ENCODE measurements around the gene GLS. TPM values are rescaled to one million over a fixed set of nuclear protein-coding genes. Genes with fewer than 3 reads are reported as not detected.
A peak's percentile ranks its signal among the peaks of the same experiment; 100 is the strongest.

Gene GLS
- total and polyA plus RNA-seq, 3 experiments from 2014 or later: 50.9 to 222 (median 209) TPM

- CTCF ChIA-PET: interaction anchor here (1.0 to 1.1 kb wide), 4 partner anchors 19 to 187 kb away, joined by 3 to 4 read pairs (median 3); no protein-coding TSS in a partner anchor
- no peak overlapping the region for H3K27ac ChIP-seq (ENCODE audit: low read depth, low read length)
- POLR2A ChIA-PET: no interaction called here
- Mint-ChIP-seq H3K27me3 (peaks cover 0 to 2% of the 10 kb centered on the region in 2 donors), H3K4me1 (peaks cover 7 to 42% (median 39%) of the 10 kb centered on the region in 3 donors), H3K4me3 (no peak overlapping the region), H3K27ac (peak overlapping the region in 6 of 8 donors; percentile 20 to 83 (median 54)), H3K36me3 (peaks cover 0 to 92% (median 35%) of the 10 kb centered on the region in 3 donors), H3K9me3 (no peaks in the 10 kb centered on the region)
- no peak for DNase-seq
- peaks cover 71% of the 10 kb centered on the region for H3K36me3 ChIP-seq (ENCODE audit: insufficient read depth, low read length)
- H3K4me1 ChIP-seq (ENCODE audit: insufficient read depth, low read length): no peaks in the 10 kb centered on the region
- no peak overlapping the region for H3K4me3 ChIP-seq (ENCODE audit: low read length)
- no peaks in the 10 kb centered on the region for H3K27me3 ChIP-seq (ENCODE audit: insufficient read depth, low read length, poor library complexity, severe bottlenecking)
- no peaks in the 10 kb centered on the region for H3K9me3 ChIP-seq (ENCODE audit: low read length)
Observed at GRCh38 chr2:190968522-190968921, 87.9 kb downstream of the GLS start.

DNA sequence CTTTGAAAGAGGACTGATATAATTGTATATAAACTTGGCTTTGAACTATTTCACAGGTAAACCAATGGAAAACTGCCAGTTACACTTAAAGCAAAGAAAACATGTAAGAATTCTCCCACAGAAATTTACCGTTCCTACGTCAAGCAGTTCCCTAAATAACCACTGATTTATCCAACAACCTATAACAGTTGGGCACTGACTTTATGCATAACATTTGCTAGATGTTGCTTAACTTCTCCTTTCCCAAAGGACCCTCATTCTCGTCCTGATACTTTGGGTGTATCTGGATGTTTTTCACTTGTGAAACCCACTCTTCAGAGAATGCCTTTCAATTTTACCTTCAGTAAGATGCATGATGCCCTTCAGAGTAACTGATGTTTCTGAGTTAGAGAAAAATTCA is 89.5 kb downstream of the GLS start:
- H3K27ac ChIP-seq (ENCODE audit: low read depth, low read length): no peak overlapping the region
- Mint-ChIP-seq H3K27ac (peak overlapping the region in 7 of 8 donors; percentile 37 to 76 (median 69)), H3K4me1 (peaks cover 0 to 29% (median 28%) of the 10 kb centered on the region in 3 donors), H3K9me3 (no peaks in the 10 kb centered on the region), H3K4me3 (no peak overlapping the region), H3K27me3 (peaks cover 0 to 2% of the 10 kb centered on the region in 2 donors), H3K36me3 (peaks cover 0 to 92% (median 38%) of the 10 kb centered on the region in 3 donors)
- H3K36me3 ChIP-seq (ENCODE audit: insufficient read depth, low read length): peaks cover 83% of the 10 kb centered on the region
- H3K27me3 ChIP-seq (ENCODE audit: insufficient read depth, low read length, poor library complexity, severe bottlenecking): no peaks in the 10 kb centered on the region
- no peaks in the 10 kb centered on the region for H3K9me3 ChIP-seq (ENCODE audit: low read length)
- no peaks in the 10 kb centered on the region for H3K4me1 ChIP-seq (ENCODE audit: insufficient read depth, low read length)
- CTCF ChIA-PET: no interaction called here
- DNase-seq: no peak
- H3K4me3 ChIP-seq (ENCODE audit: low read length): no peak overlapping the region
- POLR2A ChIA-PET: no interaction called here

GRCh38 chr2:190970873-190971506 is 90.4 kb downstream of the GLS start:
- Histone ChIP-seq H3K9me3 (ENCODE audit: low read length) (no peaks in the 10 kb centered on the region), H3K4me3 (ENCODE audit: low read length) (no peak overlapping the region), H3K4me1 (ENCODE audit: insufficient read depth, low read length) (no peaks in the 10 kb centered on the region), H3K36me3 (ENCODE audit: insufficient read depth, low read length) (peaks cover 84% of the 10 kb centered on the region), H3K27me3 (ENCODE audit: insufficient read depth, low read length, poor library complexity, severe bottlenecking) (no peaks in the 10 kb centered on the region), H3K27ac (ENCODE audit: low read depth, low read length) (no peak overlapping the region)
- H3K36me3 Mint-ChIP-seq: peaks cover 0 to 93% (median 36%) of the 10 kb centered on the region in 3 donors
- no peak for DNase-seq
- H3K9me3 Mint-ChIP-seq: no peaks in the 10 kb centered on the region
- POLR2A ChIA-PET: no interaction called here
- CTCF ChIA-PET: no interaction called here
- peaks cover 0 to 2% of the 10 kb centered on the region in 2 donors for H3K27me3 Mint-ChIP-seq
- peaks cover 0 to 27% (median 25%) of the 10 kb centered on the region in 3 donors for H3K4me1 Mint-ChIP-seq
- H3K4me3 Mint-ChIP-seq: no peak overlapping the region
- H3K27ac Mint-ChIP-seq: peak overlapping the region in 7 of 8 donors; percentile 56 to 92 (median 75)

GRCh38 chr2:190972213-190972612 is 91.6 kb downstream of the GLS start:
- POLR2A ChIA-PET: interaction anchor here (0.5 to 1.0 kb wide), 2 partner anchors 12 to 85 kb away, joined by 3 read pairs; no protein-coding TSS in a partner anchor
- Mint-ChIP-seq H3K27me3 (peaks cover 0 to 2% of the 10 kb centered on the region in 2 donors), H3K27ac (peak overlapping the region in 4 of 8 donors; percentile 39 to 69 (median 61)), H3K4me3 (no peak overlapping the region), H3K4me1 (peaks cover 0 to 22% (median 21%) of the 10 kb centered on the region in 3 donors), H3K36me3 (peaks cover 0 to 95% (median 38%) of the 10 kb centered on the region in 3 donors), H3K9me3 (no peaks in the 10 kb centered on the region)
- Histone ChIP-seq H3K27ac (ENCODE audit: low read depth, low read length) (no peak overlapping the region), H3K27me3 (ENCODE audit: insufficient read depth, low read length, poor library complexity, severe bottlenecking) (no peaks in the 10 kb centered on the region), H3K4me3 (ENCODE audit: low read length) (no peak overlapping the region), H3K9me3 (ENCODE audit: low read length) (no peaks in the 10 kb centered on the region), H3K36me3 (ENCODE audit: insufficient read depth, low read length) (peaks cover 90% of the 10 kb centered on the region), H3K4me1 (ENCODE audit: insufficient read depth, low read length) (no peaks in the 10 kb centered on the region)
- CTCF ChIA-PET: no interaction called here
- DNase-seq: no peak

GRCh38 chr2:190972846-190973245 is 92.2 kb downstream of the GLS start:
- H3K4me3 Mint-ChIP-seq: no peak overlapping the region
- CTCF ChIA-PET: interaction anchor here (1.1 to 1.2 kb wide), 2 partner anchors 20 to 41 kb away, joined by 3 read pairs; no protein-coding TSS in a partner anchor
- peaks cover 0 to 18% (median 18%) of the 10 kb centered on the region in 3 donors for H3K4me1 Mint-ChIP-seq

DNA sequence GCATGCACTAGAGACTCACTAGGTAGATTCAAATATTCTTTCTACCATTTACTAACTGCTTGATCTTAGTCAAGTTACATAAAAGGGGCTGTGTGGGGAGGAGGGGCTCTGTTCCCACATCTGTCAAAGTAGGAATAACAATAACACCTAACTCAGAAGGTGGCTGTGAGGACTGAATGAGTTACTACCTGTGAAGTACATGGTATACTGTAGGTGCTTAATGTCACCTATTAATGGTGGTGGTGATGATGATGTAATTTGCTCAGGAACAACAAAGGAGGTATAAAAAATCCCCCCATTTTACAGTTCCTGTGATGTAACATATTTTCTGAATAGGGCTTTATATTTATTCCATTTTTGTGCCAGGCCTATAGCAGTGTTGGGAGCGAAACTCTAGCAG is 92.6 kb downstream of the GLS start:
- Mint-ChIP-seq H3K27ac (peak overlapping the region in 4 of 8 donors; percentile 33 to 80 (median 72)), H3K4me1 (peaks cover 0 to 14% (median 14%) of the 10 kb centered on the region in 3 donors), H3K36me3 (peaks cover 9 to 95% (median 40%) of the 10 kb centered on the region in 3 donors), H3K27me3 (peaks cover 0 to 2% of the 10 kb centered on the region in 2 donors), H3K9me3 (no peaks in the 10 kb centered on the region), H3K4me3 (no peak overlapping the region)
- no peaks in the 10 kb centered on the region for H3K9me3 ChIP-seq (ENCODE audit: low read length)
- CTCF ChIA-PET: interaction anchor here (1.1 to 1.2 kb wide), 2 partner anchors 21 to 40 kb away, joined by 3 read pairs; no protein-coding TSS in a partner anchor
- H3K36me3 ChIP-seq (ENCODE audit: insufficient read depth, low read length): peaks cover 89% of the 10 kb centered on the region
- no peak overlapping the region for H3K4me3 ChIP-seq (ENCODE audit: low read length)
- no peak for DNase-seq
- no peaks in the 10 kb centered on the region for H3K4me1 ChIP-seq (ENCODE audit: insufficient read depth, low read length)
- POLR2A ChIA-PET: interaction anchor here (0.6 to 1.0 kb wide), 2 partner anchors 13 to 474 kb away, joined by 3 read pairs; no protein-coding TSS in a partner anchor
- no peak overlapping the region for H3K27ac ChIP-seq (ENCODE audit: low read depth, low read length)
- no peaks in the 10 kb centered on the region for H3K27me3 ChIP-seq (ENCODE audit: insufficient read depth, low read length, poor library complexity, severe bottlenecking)

More at GRCh38 chr2:190972846-190973245, 92.2 kb downstream of the GLS start:
- Histone ChIP-seq H3K4me3 (ENCODE audit: low read length) (no peak overlapping the region), H3K9me3 (ENCODE audit: low read length) (no peaks in the 10 kb centered on the region), H3K36me3 (ENCODE audit: insufficient read depth, low read length) (peaks cover 89% of the 10 kb centered on the region), H3K27me3 (ENCODE audit: insufficient read depth, low read length, poor library complexity, severe bottlenecking) (no peaks in the 10 kb centered on the region), H3K27ac (ENCODE audit: low read depth, low read length) (no peak overlapping the region), H3K4me1 (ENCODE audit: insufficient read depth, low read length) (no peaks in the 10 kb centered on the region)
- DNase-seq: no peak
- Mint-ChIP-seq H3K36me3 (peaks cover 5 to 95% (median 40%) of the 10 kb centered on the region in 3 donors), H3K9me3 (no peaks in the 10 kb centered on the region), H3K27ac (peak overlapping the region in 1 of 8 donors; percentile 10), H3K27me3 (peaks cover 0 to 2% of the 10 kb centered on the region in 2 donors)
- POLR2A ChIA-PET: interaction anchor here (1.0 kb wide), 1 partner anchor 13 kb away, joined by 3 read pairs; no protein-coding TSS in a partner anchor

DNA sequence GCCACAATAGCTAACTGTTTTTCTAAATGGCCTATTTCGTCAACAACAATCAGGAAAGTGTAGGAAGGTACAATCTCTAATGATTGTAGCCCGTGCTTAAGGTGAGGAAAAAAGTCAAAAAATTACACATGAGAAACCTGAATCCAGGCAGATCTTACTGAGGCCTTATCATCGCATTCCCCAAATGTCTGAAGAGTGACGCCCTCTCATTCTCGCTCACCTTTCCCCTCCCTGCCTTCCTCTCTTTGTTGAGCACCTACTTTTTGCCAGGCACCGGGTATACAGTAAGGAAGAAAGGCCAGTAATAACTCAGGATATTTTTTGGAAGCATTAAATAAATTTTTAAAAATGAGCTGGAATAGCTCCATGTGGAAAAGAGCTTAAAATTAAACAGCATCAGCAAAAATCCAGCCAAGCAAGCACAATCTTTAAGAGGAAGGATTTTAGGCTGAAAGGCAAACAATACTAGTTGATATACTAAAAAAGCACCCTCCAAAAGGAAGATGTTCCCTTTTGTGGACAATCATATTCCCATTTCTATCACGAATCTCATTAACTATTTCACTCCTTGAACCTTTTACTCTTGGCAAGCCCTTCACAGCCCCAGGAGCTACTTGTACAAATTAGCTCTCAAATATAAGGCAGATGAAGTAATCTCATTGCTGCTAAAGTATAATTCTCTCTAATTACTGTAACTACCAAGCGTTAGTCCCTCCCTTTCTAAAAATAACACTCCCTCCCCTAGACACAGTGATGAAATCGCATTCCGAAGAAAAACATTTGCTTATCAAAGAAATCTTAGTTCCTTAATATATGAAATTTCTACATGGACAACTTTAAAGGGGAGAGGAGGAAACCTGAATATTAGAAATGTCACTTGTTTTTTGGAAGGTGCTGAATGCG is 93.4 kb downstream of the GLS start:
- peaks cover 0 to 13% (median 12%) of the 10 kb centered on the region in 3 donors for H3K4me1 Mint-ChIP-seq

More for the DNA sequence above, 93.4 kb downstream of the GLS start:
- Mint-ChIP-seq H3K9me3 (no peaks in the 10 kb centered on the region), H3K27me3 (peaks cover 0 to 2% of the 10 kb centered on the region in 2 donors), H3K36me3 (peaks cover 9 to 97% (median 42%) of the 10 kb centered on the region in 3 donors), H3K27ac (peak overlapping the region in 7 of 8 donors; percentile 34 to 80 (median 70)), H3K4me3 (no peak overlapping the region)
- ChIA-PET POLR2A (interaction anchor here (0.6 kb wide), 1 partner anchor 475 kb away, joined by 3 read pairs; no protein-coding TSS in a partner anchor), CTCF (interaction anchor here (1.1 to 1.2 kb wide), 2 partner anchors 22 to 39 kb away, joined by 3 read pairs; no protein-coding TSS in a partner anchor)
- Histone ChIP-seq H3K27ac (ENCODE audit: low read depth, low read length) (no peak overlapping the region), H3K9me3 (ENCODE audit: low read length) (no peaks in the 10 kb centered on the region), H3K27me3 (ENCODE audit: insufficient read depth, low read length, poor library complexity, severe bottlenecking) (no peaks in the 10 kb centered on the region), H3K36me3 (ENCODE audit: insufficient read depth, low read length) (peaks cover 92% of the 10 kb centered on the region), H3K4me3 (ENCODE audit: low read length) (no peak overlapping the region), H3K4me1 (ENCODE audit: insufficient read depth, low read length) (no peaks in the 10 kb centered on the region)
- DNase-seq: no peak
